Fibroblast of lung (primary cell): ENCODE measurements around the gene IMPDH1. TPM values are rescaled to one million over a fixed set of nuclear protein-coding genes. Genes with fewer than 3 reads are reported as not detected.

ENCODE experiments used
- DNase-seq, 2 donors: peaks; one replicate each; pipeline versions ENCODE4 v3.0.0 to v3.0.0-alpha.2; 2010; ENCODE audit warnings: low read depth in 2 of 2
- H2AFZ ChIP-seq: 2 replicates; pipeline ENCODE4 v1.5.1; 2012; ENCODE audit warnings: low read length, control low read depth, inconsistent platforms
- H3K27ac ChIP-seq: 2 replicates; pipeline ENCODE4 v1.5.1; 2011; ENCODE audit warnings: low read length, control low read depth; ENCODE audit not compliant: insufficient read depth
- H3K27me3 ChIP-seq: 2 replicates; pipeline ENCODE4 v1.5.1; 2011; ENCODE audit warnings: mild to moderate bottlenecking, low read length; ENCODE audit not compliant: control insufficient read depth, insufficient read depth
- H3K36me3 ChIP-seq: 2 replicates; pipeline ENCODE4 v1.5.1; 2011; ENCODE audit warnings: low read length; ENCODE audit not compliant: control insufficient read depth, insufficient read depth
- H3K4me1 ChIP-seq: 2 replicates; pipeline ENCODE4 v1.5.1; 2011; ENCODE audit warnings: low read length; ENCODE audit not compliant: control insufficient read depth, insufficient read depth; ENCODE audit errors: extremely low read depth
- H3K4me2 ChIP-seq: 2 replicates; pipeline ENCODE4 v1.5.1; 2011; ENCODE audit warnings: low read length, control low read depth; ENCODE audit not compliant: insufficient read depth; ENCODE audit errors: extremely low read depth
- H3K4me3 ChIP-seq, 4 experiments: fragments of 200-600 bp in 1 of 4; sonication (generic) in 1 of 4; replicated peaks in 1 of 4; 2 replicates each; pipeline ENCODE4 v1.5.1; 2011 to 2016; ENCODE audit warnings: low read length in 4 of 4, low read depth in 3 of 4, mild to moderate bottlenecking in 3 of 4, control low read depth in 2 of 4, inconsistent platforms in 1 of 4, mixed read lengths in 1 of 4; ENCODE audit not compliant: insufficient read depth in 1 of 4; ENCODE audit errors: control extremely low read depth in 1 of 4
- H3K79me2 ChIP-seq: 2 replicates; pipeline ENCODE4 v1.5.1; 2012; ENCODE audit warnings: mild to moderate bottlenecking, low read length, inconsistent platforms; ENCODE audit not compliant: control insufficient read depth, insufficient read depth
- H3K9ac ChIP-seq: 2 replicates; pipeline ENCODE4 v1.5.1; 2011; ENCODE audit warnings: mild to moderate bottlenecking, low read length, control low read depth; ENCODE audit not compliant: insufficient read depth
- H3K9me3 ChIP-seq: 2 replicates; pipeline ENCODE4 v1.5.1; 2012; ENCODE audit warnings: low read depth, low read length; ENCODE audit not compliant: control insufficient read depth, insufficient read depth
- H4K20me1 ChIP-seq: 2 replicates; pipeline ENCODE4 v1.5.1; 2011; ENCODE audit warnings: low read length; ENCODE audit not compliant: control insufficient read depth, insufficient read depth; ENCODE audit errors: extremely low read depth
- EZH2 ChIP-seq: IDR thresholded peaks from 2 replicates; pipeline ENCODE4 v1.5.1; 2012; ENCODE audit warnings: low read length, control low read depth, mild to moderate bottlenecking; ENCODE audit errors: missing control alignments
- polyA plus RNA-seq, 2 donors: library from polyadenylated mRNA; depleted of rRNA in 1 of 2; stranded (reverse) in 1 of 2; unstranded in 1 of 2; fragments of >200 nt; gene quantifications; 2 replicates each; pipeline ENCODE4 v1.2.1, GENCODE V29; 2011 to 2012; ENCODE audit warnings: missing spikeins in 1 of 2
- total RNA-seq: library from RNA; depleted of rRNA; stranded (reverse); fragments of >200 nt; gene quantifications from 2 replicates; pipeline ENCODE4 v1.2.1, GENCODE V29; 2014
- TF ChIP-seq, protein P1 (sequence below), 2 donors: IDR thresholded peaks in 1 of 2; conservative IDR thresholded peaks in 1 of 2; 1 replicate in 1 of 2; 2 replicates in 1 of 2; pipeline ENCODE4 v1.5.1; 2011 to 2012; ENCODE audit warnings: low read length in 2 of 2, control low read depth in 1 of 2, inconsistent platforms in 1 of 2, low read depth in 1 of 2, mild to moderate bottlenecking in 1 of 2

The IMPDH1 gene
- total and polyA plus RNA-seq, 2 donors (not counting 1 experiment from before 2014, with no cell fraction given), result 30.2 to 56.5 TPM

GRCh38 chr7:128365432-128365831, 44.4 kb downstream of the IMPDH1 start:
- no peak overlapping the region for H2AFZ ChIP-seq
- H3K36me3 ChIP-seq, result no peaks in the 10 kb centered on the region
- no peak overlapping the region for H3K4me3 ChIP-seq
- TF ChIP-seq, protein P1, sequence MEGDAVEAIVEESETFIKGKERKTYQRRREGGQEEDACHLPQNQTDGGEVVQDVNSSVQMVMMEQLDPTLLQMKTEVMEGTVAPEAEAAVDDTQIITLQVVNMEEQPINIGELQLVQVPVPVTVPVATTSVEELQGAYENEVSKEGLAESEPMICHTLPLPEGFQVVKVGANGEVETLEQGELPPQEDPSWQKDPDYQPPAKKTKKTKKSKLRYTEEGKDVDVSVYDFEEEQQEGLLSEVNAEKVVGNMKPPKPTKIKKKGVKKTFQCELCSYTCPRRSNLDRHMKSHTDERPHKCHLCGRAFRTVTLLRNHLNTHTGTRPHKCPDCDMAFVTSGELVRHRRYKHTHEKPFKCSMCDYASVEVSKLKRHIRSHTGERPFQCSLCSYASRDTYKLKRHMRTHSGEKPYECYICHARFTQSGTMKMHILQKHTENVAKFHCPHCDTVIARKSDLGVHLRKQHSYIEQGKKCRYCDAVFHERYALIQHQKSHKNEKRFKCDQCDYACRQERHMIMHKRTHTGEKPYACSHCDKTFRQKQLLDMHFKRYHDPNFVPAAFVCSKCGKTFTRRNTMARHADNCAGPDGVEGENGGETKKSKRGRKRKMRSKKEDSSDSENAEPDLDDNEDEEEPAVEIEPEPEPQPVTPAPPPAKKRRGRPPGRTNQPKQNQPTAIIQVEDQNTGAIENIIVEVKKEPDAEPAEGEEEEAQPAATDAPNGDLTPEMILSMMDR (conservative IDR thresholded peaks at IDR 0.05 in 1 of 2, IDR thresholded peaks at IDR 0.05 in 1 of 2; ENCODE audit: low read depth in 1 of 2, low read length in 2 of 2), result no peak
- no peak for TF ChIP-seq EZH2
- no peaks in the 10 kb centered on the region for H3K79me2 ChIP-seq
- no peak overlapping the region for H3K4me2 ChIP-seq
- no peak for DNase-seq
- no peak overlapping the region for H3K9ac ChIP-seq
- no peak overlapping the region for H3K27ac ChIP-seq
- no peaks in the 10 kb centered on the region for H3K9me3 ChIP-seq
- H4K20me1 ChIP-seq, result no peaks in the 10 kb centered on the region
- peaks cover 38% of the 10 kb centered on the region for H3K27me3 ChIP-seq
- no peaks in the 10 kb centered on the region for H3K4me1 ChIP-seq

DNA sequence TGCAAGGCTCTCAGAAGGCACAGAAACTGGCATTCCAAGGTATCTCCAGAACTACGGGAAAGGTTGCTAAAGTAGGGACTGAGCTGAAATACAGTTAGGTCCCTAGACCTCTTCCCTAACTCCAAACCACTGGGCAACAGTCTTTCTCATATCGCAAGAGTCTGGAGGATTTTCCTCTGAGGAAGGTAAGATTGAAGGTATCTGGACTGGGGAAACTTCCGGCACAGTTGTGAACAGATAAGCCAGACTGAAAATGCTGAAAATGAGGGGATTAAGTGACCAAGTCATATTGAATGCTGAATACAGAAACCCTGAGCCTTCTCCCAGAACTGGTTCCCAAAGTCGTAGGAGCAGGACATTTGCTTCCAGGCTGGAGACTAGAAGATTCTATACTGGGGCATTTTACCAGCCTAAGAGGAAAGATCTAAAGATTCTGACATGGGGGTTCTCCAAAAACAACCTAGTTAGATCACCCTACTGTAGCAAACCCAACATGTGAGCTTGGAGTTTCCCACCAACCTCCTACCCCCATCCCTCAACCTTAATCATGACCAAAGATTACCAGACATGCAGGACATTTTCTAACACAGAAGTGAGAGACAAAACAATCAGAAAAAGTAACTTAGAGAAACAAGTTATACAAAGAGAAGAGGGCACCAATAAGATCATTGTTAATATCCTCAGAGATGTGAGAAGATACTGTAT, 45.5 kb downstream of the IMPDH1 start:
- H3K9me3 ChIP-seq, result no peaks in the 10 kb centered on the region
- no peak overlapping the region for H2AFZ ChIP-seq
- no peaks in the 10 kb centered on the region for H4K20me1 ChIP-seq
- H3K4me2 ChIP-seq, result no peak overlapping the region
- no peak overlapping the region for H3K27ac ChIP-seq
- no peak for TF ChIP-seq EZH2
- TF ChIP-seq, protein P1 (conservative IDR thresholded peaks at IDR 0.05 in 1 of 2, IDR thresholded peaks at IDR 0.05 in 1 of 2; ENCODE audit: low read depth in 1 of 2, low read length in 2 of 2), result no peak
- peaks cover 42% of the 10 kb centered on the region for H3K27me3 ChIP-seq
- no peak overlapping the region for H3K9ac ChIP-seq
- DNase-seq, result no peak
- no peaks in the 10 kb centered on the region for H3K4me1 ChIP-seq
- H3K79me2 ChIP-seq, result no peaks in the 10 kb centered on the region
- H3K36me3 ChIP-seq, result no peaks in the 10 kb centered on the region
- no peak overlapping the region for H3K4me3 ChIP-seq

DNA sequence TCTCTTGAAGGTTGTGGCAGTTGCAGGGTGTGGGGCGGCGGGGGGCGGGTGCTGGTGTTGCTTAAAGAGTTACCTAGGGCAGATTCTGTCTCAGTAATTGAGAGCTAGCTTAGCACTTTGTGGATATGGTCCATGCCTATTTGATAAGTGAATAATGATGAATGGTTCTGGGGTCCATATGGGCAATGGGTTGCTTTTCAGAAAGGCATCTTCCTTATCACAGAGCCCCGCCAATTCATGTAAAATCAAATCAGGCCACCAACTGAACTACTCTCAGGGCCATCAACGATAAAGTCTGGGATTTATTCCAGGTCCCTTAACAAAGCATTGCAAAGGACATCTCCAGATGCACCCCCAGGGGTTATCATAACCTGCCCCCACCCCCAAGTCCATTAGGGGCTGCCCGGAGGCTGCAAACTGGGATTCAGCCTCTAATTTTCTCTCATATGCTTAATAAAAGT, 46.5 kb downstream of the IMPDH1 start:
- Histone ChIP-seq H3K27me3 (peaks cover 43% of the 10 kb centered on the region), H3K79me2 (no peaks in the 10 kb centered on the region), H3K36me3 (no peaks in the 10 kb centered on the region), H4K20me1 (no peaks in the 10 kb centered on the region), H3K9ac (no peak overlapping the region), H3K4me2 (no peak overlapping the region), H3K4me1 (no peaks in the 10 kb centered on the region), H3K27ac (no peak overlapping the region), H2AFZ (no peak overlapping the region), H3K4me3 (no peak overlapping the region), H3K9me3 (no peaks in the 10 kb centered on the region)
- no peak for DNase-seq
- TF ChIP-seq, protein P1 (conservative IDR thresholded peaks at IDR 0.05 in 1 of 2, IDR thresholded peaks at IDR 0.05 in 1 of 2; ENCODE audit: low read depth in 1 of 2, low read length in 2 of 2), result no peak
- peak; percentile 15 for TF ChIP-seq EZH2
